LNCAP (cell line): Measurements from ENCODE around the gene ARHGEF28.

Experiments
- TF ChIP-seq, protein P1 (sequence below): fragments of 450-650 bp; IDR thresholded peaks from 2 replicates; pipeline ENCODE4 v1.5.1; 2017; ENCODE audit warnings: mild to moderate bottlenecking

The ARHGEF28 gene

DNA sequence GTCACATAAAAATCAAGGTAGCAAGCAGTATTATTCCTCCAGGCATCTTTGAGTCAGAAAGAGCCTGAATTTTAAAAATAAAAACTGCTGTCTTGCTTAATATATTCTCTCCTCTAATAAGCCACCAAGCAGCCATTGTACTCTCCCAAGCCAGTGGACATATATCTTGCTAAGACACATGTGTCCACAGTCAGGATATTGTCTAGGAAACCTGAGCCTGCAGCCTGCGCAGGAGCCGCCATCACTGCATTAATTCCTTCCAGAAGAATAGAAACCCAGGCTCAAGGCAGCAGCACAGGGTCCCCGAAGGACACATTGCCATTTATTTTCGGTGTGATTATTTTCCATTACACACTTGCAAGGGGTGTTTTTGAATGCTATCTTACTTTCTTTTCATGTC, 345.3 kb downstream of the ARHGEF28 start:
- TF ChIP-seq, protein P1, sequence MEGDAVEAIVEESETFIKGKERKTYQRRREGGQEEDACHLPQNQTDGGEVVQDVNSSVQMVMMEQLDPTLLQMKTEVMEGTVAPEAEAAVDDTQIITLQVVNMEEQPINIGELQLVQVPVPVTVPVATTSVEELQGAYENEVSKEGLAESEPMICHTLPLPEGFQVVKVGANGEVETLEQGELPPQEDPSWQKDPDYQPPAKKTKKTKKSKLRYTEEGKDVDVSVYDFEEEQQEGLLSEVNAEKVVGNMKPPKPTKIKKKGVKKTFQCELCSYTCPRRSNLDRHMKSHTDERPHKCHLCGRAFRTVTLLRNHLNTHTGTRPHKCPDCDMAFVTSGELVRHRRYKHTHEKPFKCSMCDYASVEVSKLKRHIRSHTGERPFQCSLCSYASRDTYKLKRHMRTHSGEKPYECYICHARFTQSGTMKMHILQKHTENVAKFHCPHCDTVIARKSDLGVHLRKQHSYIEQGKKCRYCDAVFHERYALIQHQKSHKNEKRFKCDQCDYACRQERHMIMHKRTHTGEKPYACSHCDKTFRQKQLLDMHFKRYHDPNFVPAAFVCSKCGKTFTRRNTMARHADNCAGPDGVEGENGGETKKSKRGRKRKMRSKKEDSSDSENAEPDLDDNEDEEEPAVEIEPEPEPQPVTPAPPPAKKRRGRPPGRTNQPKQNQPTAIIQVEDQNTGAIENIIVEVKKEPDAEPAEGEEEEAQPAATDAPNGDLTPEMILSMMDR, result no peak

DNA sequence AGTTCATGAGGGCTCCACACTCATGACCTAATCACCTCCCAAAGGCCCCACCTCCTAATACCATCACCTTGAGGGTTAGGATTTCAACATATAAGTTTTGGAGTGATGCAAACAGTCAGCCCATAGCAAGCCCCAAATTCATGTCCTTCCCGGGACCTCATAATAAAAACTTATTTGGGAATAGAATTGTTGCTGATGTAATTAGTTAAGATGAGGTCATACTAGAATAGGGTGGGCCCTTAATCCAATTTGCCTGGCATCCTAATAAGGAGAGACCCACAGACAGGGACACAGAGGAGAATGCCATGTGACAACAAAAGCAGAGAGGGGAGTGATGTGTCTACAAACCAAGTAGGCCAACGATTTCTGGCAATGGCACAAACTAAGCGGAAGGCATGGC, 347.1 kb downstream of the ARHGEF28 start:
- TF ChIP-seq, protein P1, result no peak

DNA sequence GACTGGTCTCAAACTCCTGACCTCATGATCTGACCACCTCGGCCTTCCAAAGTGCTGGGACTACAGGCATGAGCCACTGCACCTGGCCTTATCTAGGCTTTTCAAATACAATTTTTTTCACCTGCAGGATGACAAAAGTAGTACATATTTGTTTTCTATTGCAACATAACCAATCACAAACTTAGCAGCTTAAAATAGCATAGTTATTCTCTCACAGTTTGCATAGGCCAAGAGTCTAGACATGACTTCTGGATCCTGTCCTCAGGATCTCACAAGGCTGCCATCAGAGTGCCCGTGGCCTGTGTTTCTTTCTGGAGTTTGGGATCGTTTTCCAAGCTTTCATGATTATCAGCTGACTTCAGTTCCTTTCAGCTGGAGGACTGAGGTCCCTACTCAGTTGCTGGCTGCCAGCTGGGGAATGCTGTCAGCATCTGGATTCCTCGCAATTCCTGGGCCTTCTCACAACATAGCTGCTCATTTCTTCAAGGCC, 348.9 kb downstream of the ARHGEF28 start:
- TF ChIP-seq, protein P1, result no peak

DNA sequence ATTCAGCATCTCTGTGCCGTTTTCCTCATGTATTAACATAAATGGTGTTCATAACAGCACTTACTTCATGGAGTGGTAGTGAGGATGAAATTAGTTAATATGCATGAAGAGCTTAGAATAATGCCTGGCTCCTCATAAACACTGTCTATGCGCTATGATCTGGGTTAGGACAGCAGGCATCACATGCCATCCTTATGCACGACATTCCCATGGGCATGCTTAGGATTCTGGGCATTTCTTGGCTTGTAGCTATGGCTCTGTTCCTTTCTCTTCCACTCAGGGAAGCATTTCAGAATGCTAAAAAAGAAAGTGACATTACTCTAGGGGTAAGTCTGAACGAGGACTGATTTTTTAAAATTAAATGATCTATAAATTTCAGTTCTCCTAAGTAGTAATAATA, 349.8 kb downstream of the ARHGEF28 start:
- TF ChIP-seq, protein P1, result no peak

DNA sequence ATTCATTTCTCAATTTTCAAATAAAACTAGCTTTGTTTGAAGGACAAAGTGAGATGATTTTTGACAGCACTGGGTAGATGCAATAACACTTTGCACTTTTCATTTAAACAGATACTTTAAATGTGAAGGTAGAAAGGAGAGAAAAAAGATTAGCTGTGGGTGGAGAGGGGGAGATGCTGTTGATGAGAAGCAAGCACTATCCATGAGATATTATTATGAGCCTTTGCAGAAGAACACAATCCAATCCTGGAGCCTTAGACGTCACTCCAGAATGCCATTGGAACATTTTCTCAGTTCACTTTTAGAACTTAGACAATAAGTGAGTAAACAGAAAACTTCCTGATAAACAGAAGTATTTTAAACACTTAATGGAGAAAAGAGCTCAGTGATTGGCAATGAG, 351.1 kb downstream of the ARHGEF28 start:
- TF ChIP-seq, protein P1, result no peak

DNA sequence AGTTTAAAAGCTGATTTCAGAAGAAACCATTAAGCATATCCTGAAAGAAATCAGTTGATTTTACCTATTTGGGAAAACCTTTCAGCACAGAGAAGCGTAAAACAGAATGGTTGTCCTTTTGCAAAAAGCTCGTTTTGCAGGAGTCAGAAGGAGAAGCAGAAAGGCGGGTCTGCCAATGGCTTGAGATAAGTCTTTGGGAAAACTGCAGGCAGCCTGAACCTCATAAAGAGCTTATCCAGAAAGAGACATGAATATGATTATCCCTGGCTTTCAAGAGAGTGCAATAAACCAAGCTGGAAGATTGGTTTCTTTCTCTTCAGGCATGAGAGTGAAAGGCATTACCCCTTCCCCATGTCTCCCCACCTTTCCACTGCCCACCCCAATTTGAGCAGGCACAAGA, 353.3 kb downstream of the ARHGEF28 start:
- TF ChIP-seq, protein P1, result no peak

DNA sequence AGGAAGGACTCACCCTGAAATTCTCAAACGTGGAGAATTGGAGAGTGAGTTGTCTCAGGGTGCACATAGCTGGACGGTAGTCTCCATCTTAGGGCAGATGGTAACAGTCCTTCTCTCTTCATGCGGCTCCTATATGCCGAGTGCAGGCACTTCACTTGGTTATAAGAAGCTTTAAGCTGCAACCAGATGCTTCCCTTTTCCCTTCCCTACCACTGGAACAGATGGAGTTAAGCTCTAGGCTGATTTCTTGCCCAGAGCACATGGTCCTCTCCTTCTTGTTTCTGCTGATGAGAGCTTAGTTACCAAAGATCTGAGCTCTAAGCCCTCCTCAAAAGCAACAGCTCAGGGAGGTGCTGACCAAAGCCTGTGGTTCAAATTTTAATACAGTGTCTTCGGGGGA, 355.7 kb downstream of the ARHGEF28 start:
- TF ChIP-seq, protein P1, result no peak

DNA sequence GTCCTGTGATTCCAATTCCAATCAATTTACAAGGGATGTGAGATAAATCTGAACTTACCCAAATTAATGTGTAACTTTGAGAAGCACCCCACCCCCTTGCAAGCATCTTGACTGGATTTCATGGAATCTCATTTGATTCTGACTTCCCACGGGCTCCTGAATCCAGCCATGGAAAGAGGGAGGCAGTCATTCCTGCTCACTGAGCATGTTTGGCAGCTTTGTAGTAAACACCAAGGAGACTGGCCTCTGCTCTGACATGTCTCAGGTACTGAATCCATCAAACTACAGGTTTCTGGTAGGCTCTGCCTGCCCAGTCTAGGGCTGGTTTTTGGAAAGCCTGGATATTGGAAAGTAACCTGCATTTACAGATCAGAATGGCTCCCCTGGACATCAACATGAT, 357.6 kb downstream of the ARHGEF28 start:
- TF ChIP-seq, protein P1, result no peak
